HG02610 (cell line): ENCODE results near the gene SLC10A7.

Source experiments
- ATAC-seq: cut with Tn5 transposase; IDR thresholded peaks from one replicate; pipeline ENCODE4 v1.9.1; 2021; ENCODE audit warnings: mild to moderate bottlenecking, moderate library complexity; ENCODE audit not compliant: unreplicated experiment

SLC10A7 gene

GRCh38 chr4:146521541-146522097 lies at the start of gene SLC10A7:
Gene SLC10A7, minus strand, starts transcription at chr4:146521940. Its CDS starts 223 bp downstream, at chr4:146521717.
- peak; percentile 83 for ATAC-seq

- ATAC-seq = no peak
Measured at GRCh38 chr4:146567396-146567795, 45.7 kb upstream of the SLC10A7 start.

GRCh38 chr4:146564492-146564891 lies 42.8 kb upstream of the SLC10A7 start:
- ATAC-seq = no peak

- no peak for ATAC-seq
Measured at GRCh38 chr4:146550161-146550560, 28.4 kb upstream of the SLC10A7 start.

- no peak for ATAC-seq
Measured at GRCh38 chr4:146548443-146548842, 26.7 kb upstream of the SLC10A7 start.

GRCh38 chr4:146545102-146545501 lies 23.4 kb upstream of the SLC10A7 start:
- no peak for ATAC-seq

- ATAC-seq = no peak
Measured at GRCh38 chr4:146534178-146534577, 12.4 kb upstream of the SLC10A7 start.

GRCh38 chr4:146525754-146526153 lies 4.0 kb upstream of the SLC10A7 start:
- ATAC-seq = no peak

- ATAC-seq = no peak
Measured at GRCh38 chr4:146524663-146525062, 2.9 kb upstream of the SLC10A7 start.

- ATAC-seq = peak; percentile 12
Measured at GRCh38 chr4:146522869-146523205, 1.1 kb upstream of the SLC10A7 start.

- ATAC-seq = peak; percentile 72
Measured at GRCh38 chr4:146522098-146522868, 543 bp upstream of the SLC10A7 start.

- ATAC-seq = peak; percentile 46
Measured at GRCh38 chr4:146520896-146521540, 722 bp downstream of the SLC10A7 start.

GRCh38 chr4:146514651-146515357 lies 6.9 kb downstream of the SLC10A7 start:
- no peak for ATAC-seq

- no peak for ATAC-seq
Measured at GRCh38 chr4:146513548-146513947, 8.2 kb downstream of the SLC10A7 start.

GRCh38 chr4:146511381-146511780 lies 10.4 kb downstream of the SLC10A7 start:
- no peak for ATAC-seq

- no peak for ATAC-seq
Measured at GRCh38 chr4:146510942-146511341, 10.8 kb downstream of the SLC10A7 start.

- ATAC-seq = no peak
Measured at GRCh38 chr4:146508229-146508939, 13.4 kb downstream of the SLC10A7 start.

- ATAC-seq = no peak
Measured at GRCh38 chr4:146507632-146508031, 14.1 kb downstream of the SLC10A7 start.

- ATAC-seq = peak; percentile 63
Measured at GRCh38 chr4:146506272-146506671, 15.5 kb downstream of the SLC10A7 start.

- ATAC-seq = no peak
Measured at GRCh38 chr4:146500216-146500615, 21.5 kb downstream of the SLC10A7 start.

- no peak for ATAC-seq
Measured at GRCh38 chr4:146498291-146498690, 23.4 kb downstream of the SLC10A7 start.
